DOHH2 (cell line): ENCODE measurements around the gene IFITM1.

ENCODE experiments used
- CTCF ChIP-seq: fragments of 200-600 bp; sonication (generic); IDR thresholded peaks from one replicate; pipeline ENCODE4 v1.5.1; 2014; ENCODE audit warnings: antibody characterized with exemption, mild to moderate bottlenecking, low read depth, low read length; ENCODE audit not compliant: poor library complexity, severe bottlenecking
- EZH2phosphoT487 ChIP-seq: fragments of 200-600 bp; sonication (generic); IDR thresholded peaks from 2 replicates; pipeline ENCODE4 v1.6.1; 2017; ENCODE audit warnings: borderline replicate concordance, mild to moderate bottlenecking, antibody characterized with exemption, low read length, moderate library complexity, mixed read lengths

- TF ChIP-seq CTCF (no peak), EZH2phosphoT487 (no peak)
These were observed 28.5 kb downstream of the IFITM1 start for GRCh38 chr11:342328-342727.
